H1 (cell line): ENCODE data around the gene CDH16. TPM values are rescaled to one million over a fixed set of nuclear protein-coding genes. Genes with fewer than 3 reads are reported as not detected.

Source experiments
- CTCF ChIA-PET: fragments of 300-600 bp; sonication (Branson Sonifier 250); formaldehyde crosslinking; loops from one replicate; lab custom pipeline; 2021; ENCODE audit not compliant: partially characterized antibody; lab: Charles Lee
- POLR2A ChIA-PET: fragments of 300-600 bp; sonication (Branson Sonifier 250); formaldehyde crosslinking; loops from one replicate; lab custom pipeline; 2021; ENCODE audit warnings: inconsistent platforms; ENCODE audit not compliant: partially characterized antibody; lab: Charles Lee
- DNase-seq, 2 experiments: peaks; one replicate each; pipeline versions ENCODE4 v3.0.0 to v3.0.0-alpha.2; 2010 to 2022; ENCODE audit warnings: low spot score in 2 of 2, low read depth in 1 of 2, mixed read lengths in 1 of 2
- FAIRE-seq: peaks from 2 replicates; lab custom pipeline; 2011; peaks lifted over from hg19 to GRCh38; lab: Jason Lieb, UNC
- H2AFZ ChIP-seq: 2 replicates; pipeline ENCODE4 v1.8.1; 2012; ENCODE audit warnings: low read length, inconsistent platforms
- H2AK5ac ChIP-seq: 2 replicates; pipeline ENCODE4 v1.6.1; 2013; ENCODE audit warnings: low read depth, low read length
- H2BK120ac ChIP-seq: replicated peaks from 2 replicates; pipeline ENCODE3; 2013; ENCODE audit warnings: low read depth, low read length, inconsistent platforms
- H2BK12ac ChIP-seq: 2 replicates; pipeline ENCODE4 v1.6.1; 2013; ENCODE audit warnings: low read depth, low read length
- H2BK15ac ChIP-seq: 2 replicates; pipeline ENCODE4 v1.6.1; 2013; ENCODE audit warnings: low read length
- H2BK20ac ChIP-seq: 2 replicates; pipeline ENCODE4 v1.6.1; 2013; ENCODE audit warnings: low read length
- H2BK5ac ChIP-seq: 2 replicates; pipeline ENCODE4 v1.6.1; 2013; ENCODE audit warnings: low read depth, low read length
- H3K14ac ChIP-seq: 2 replicates; pipeline ENCODE4 v1.6.1; 2013; ENCODE audit warnings: inconsistent platforms; ENCODE audit not compliant: insufficient read length
- H3K18ac ChIP-seq: 2 replicates; pipeline ENCODE4 v1.6.1; 2013; ENCODE audit warnings: low read length; ENCODE audit errors: extremely low read depth
- H3K23ac ChIP-seq: 2 replicates; pipeline ENCODE4 v1.6.1; 2013; ENCODE audit warnings: inconsistent platforms; ENCODE audit not compliant: insufficient read length
- H3K23me2 ChIP-seq: 2 replicates; pipeline ENCODE4 v1.6.1; 2013; ENCODE audit warnings: low read depth, low read length
- H3K27ac ChIP-seq: 2 replicates; pipeline ENCODE4 v1.6.1; 2011; ENCODE audit warnings: low read depth, low read length, inconsistent platforms
- H3K27me3 ChIP-seq, 4 experiments: replicated peaks in 1 of 4; 1 replicate in 1 of 4; 2 replicates in 3 of 4; pipeline versions ENCODE4 v1.6.1 to v1.8.1; 2011 to 2013; ENCODE audit warnings: low read length in 3 of 4, mild to moderate bottlenecking in 3 of 4, inconsistent platforms in 2 of 4, mixed read lengths in 2 of 4, moderate library complexity in 1 of 4; ENCODE audit not compliant: control insufficient read depth in 3 of 4, insufficient read depth in 3 of 4; ENCODE audit errors: extremely low read depth in 1 of 4
- H3K36me3 ChIP-seq, 4 experiments: 2 replicates each; pipeline versions ENCODE4 v1.6.1 to v1.8.1; 2011 to 2013; ENCODE audit warnings: mild to moderate bottlenecking in 4 of 4, low read length in 3 of 4, moderate library complexity in 2 of 4, control low read depth in 1 of 4, inconsistent platforms in 1 of 4; ENCODE audit not compliant: insufficient read depth in 4 of 4, control insufficient read depth in 2 of 4
- H3K4ac ChIP-seq: replicated peaks from 2 replicates; pipeline ENCODE3; 2013; ENCODE audit warnings: low read length, low read depth, mixed read lengths, inconsistent platforms; ENCODE audit not compliant: insufficient read length
- H3K4me1 ChIP-seq, 4 experiments: replicated peaks in 1 of 4; 1 replicate in 1 of 4; 2 replicates in 3 of 4; pipeline versions ENCODE4 v1.6.1 to v1.8.1; 2011 to 2013; ENCODE audit warnings: low read length in 3 of 4, inconsistent platforms in 2 of 4, mixed read lengths in 1 of 4; ENCODE audit not compliant: insufficient read depth in 4 of 4, control insufficient read depth in 3 of 4
- H3K4me2 ChIP-seq, 2 experiments: 2 replicates each; pipeline versions ENCODE4 v1.6.1 to v1.8.1; 2011 to 2013; ENCODE audit warnings: low read depth in 2 of 2, low read length in 2 of 2, control low read depth in 1 of 2, inconsistent platforms in 1 of 2, mild to moderate bottlenecking in 1 of 2; ENCODE audit not compliant: insufficient read depth in 1 of 2
- H3K4me3 ChIP-seq, 4 experiments: fragments of 200-600, 300-600 bp in 1 of 4; sonication (generic), shearing (Covaris generic), sonication (Bioruptor Twin) in 1 of 4; 2 replicates each; pipeline versions ENCODE4 v1.5.1 to v1.8.1; 2011 to 2016; ENCODE audit warnings: low read length in 4 of 4, low read depth in 3 of 4, control low read depth in 2 of 4, inconsistent platforms in 2 of 4, mild to moderate bottlenecking in 2 of 4, mixed read lengths in 1 of 4, moderate library complexity in 1 of 4; ENCODE audit not compliant: insufficient read depth in 2 of 4; ENCODE audit errors: extremely low read depth in 1 of 4
- H3K56ac ChIP-seq: replicated peaks from 2 replicates; pipeline ENCODE3; 2013; ENCODE audit warnings: low read depth, mild to moderate bottlenecking, mixed read lengths, low read length, inconsistent platforms; ENCODE audit not compliant: insufficient read length
- H3K79me1 ChIP-seq: 2 replicates; pipeline ENCODE4 v1.6.1; 2013; ENCODE audit warnings: low read depth, low read length, control low read depth
- H3K79me2 ChIP-seq, 2 experiments: 2 replicates each; pipeline versions ENCODE4 v1.6.1 to v1.8.1; 2012 to 2013; ENCODE audit warnings: low read length in 2 of 2, mild to moderate bottlenecking in 2 of 2, inconsistent platforms in 1 of 2; ENCODE audit not compliant: insufficient read depth in 2 of 2, control insufficient read depth in 1 of 2
- H3K9ac ChIP-seq, 4 experiments: replicated peaks in 1 of 4; 1 replicate in 1 of 4; 2 replicates in 3 of 4; pipeline versions ENCODE4 v1.6.1 to v1.8.1; 2011 to 2013; ENCODE audit warnings: low read depth in 3 of 4, low read length in 3 of 4, control low read depth in 2 of 4, mild to moderate bottlenecking in 2 of 4, moderate library complexity in 2 of 4, inconsistent platforms in 1 of 4; ENCODE audit errors: extremely low read depth in 1 of 4
- H3K9me3 ChIP-seq, 2 experiments: 2 replicates each; pipeline versions ENCODE4 v1.6.1 to v1.8.1; 2012 to 2013; ENCODE audit warnings: mild to moderate bottlenecking in 2 of 2, moderate library complexity in 2 of 2, control low read depth in 1 of 2, inconsistent platforms in 1 of 2, low read depth in 1 of 2, low read length in 1 of 2, mixed read lengths in 1 of 2; ENCODE audit not compliant: insufficient read depth in 2 of 2
- H4K20me1 ChIP-seq, 2 experiments: replicated peaks in 1 of 2; 2 replicates each; pipeline versions ENCODE3 to v1.8.1; 2011 to 2013; ENCODE audit warnings: inconsistent platforms in 2 of 2, low read length in 2 of 2, mild to moderate bottlenecking in 1 of 2; ENCODE audit not compliant: insufficient read depth in 2 of 2, control insufficient read depth in 1 of 2
- H4K5ac ChIP-seq: 2 replicates; pipeline ENCODE4 v1.6.1; 2013; ENCODE audit warnings: low read length, low read depth, mixed read lengths, inconsistent platforms; ENCODE audit not compliant: insufficient read length
- H4K8ac ChIP-seq: 2 replicates; pipeline ENCODE4 v1.8.0; 2013; ENCODE audit warnings: mild to moderate bottlenecking, moderate library complexity, low read length, inconsistent platforms; ENCODE audit not compliant: insufficient read depth; ENCODE audit errors: extremely low read depth
- H4K91ac ChIP-seq: replicated peaks from 2 replicates; pipeline ENCODE3; 2013; ENCODE audit warnings: low read length, mixed read lengths, inconsistent platforms; ENCODE audit not compliant: insufficient read length
- BACH1 ChIP-seq: IDR thresholded peaks from 2 replicates; pipeline ENCODE4 v1.6.1; 2012; ENCODE audit warnings: low read length, improper control_type of control experiment
- BRCA1 ChIP-seq: IDR thresholded peaks from 2 replicates; pipeline ENCODE4 v1.6.1; 2012; ENCODE audit warnings: low read depth, low read length, improper control_type of control experiment
- CHD1 ChIP-seq: IDR thresholded peaks from 2 replicates; pipeline ENCODE4 v1.6.1; 2012; ENCODE audit warnings: low read depth, low read length, improper control_type of control experiment
- POLR2A ChIP-seq, 2 experiments: IDR thresholded peaks; 1 replicate in 1 of 2; 2 replicates in 1 of 2; pipeline ENCODE4 v1.6.1; 2011; ENCODE audit warnings: low read depth in 2 of 2, low read length in 2 of 2, mild to moderate bottlenecking in 2 of 2; ENCODE audit errors: control extremely low read depth in 1 of 2
- RAD21 ChIP-seq, 2 experiments: IDR thresholded peaks in 1 of 2; conservative IDR thresholded peaks in 1 of 2; 2 replicates each; pipeline ENCODE4 v1.6.1; 2011; ENCODE audit warnings: low read depth in 2 of 2, low read length in 2 of 2, improper control_type of control experiment in 1 of 2, inconsistent platforms in 1 of 2, mild to moderate bottlenecking in 1 of 2, moderate library complexity in 1 of 2
- SAP30 ChIP-seq: fragments of 300-600 bp; sonication (generic); IDR thresholded peaks from 2 replicates; pipeline ENCODE4 v1.7.1; 2012; ENCODE audit warnings: low read length, moderate library complexity, mild to moderate bottlenecking, inconsistent platforms; ENCODE audit not compliant: insufficient read depth, insufficient replicate concordance
- WGBS, 2 experiments: shearing (Covaris generic) in 1 of 2; methylation state at CpG; one replicate each; pipeline versions ENCODE4 v1.1.6 to v1.1.7; 2013 to 2015; ENCODE audit warnings: low lambda C conversion rate in 2 of 2, mixed read lengths in 2 of 2, inconsistent platforms in 1 of 2, low coverage in 1 of 2, missing lambda C conversion rate in 1 of 2; ENCODE audit not compliant: insufficient replicate concordance in 2 of 2, insufficient coverage in 1 of 2, insufficient read length in 1 of 2; ENCODE audit errors: extremely low coverage in 1 of 2, missing lambda C conversion rate in 1 of 2; 5-methylcytosine and 5-hydroxymethylcytosine counted together
- polyA plus RNA-seq, 7 experiments: library from polyadenylated mRNA; depleted of rRNA in 3 of 7; stranded (reverse) in 5 of 7; unstranded in 2 of 7; fragments of >200 nt in 5 of 7; fragments of 200-250 nt in 2 of 7; gene quantifications; 1 replicate in 5 of 7; 2 replicates in 1 of 7; 4 replicates in 1 of 7; pipeline versions ENCODE4 v1.2.1 to v1.2.3, GENCODE V29; 2011 to 2013; ENCODE audit warnings: missing spikeins in 2 of 7, mixed read lengths in 2 of 7
- total RNA-seq: library from RNA; stranded (reverse); fragmentation: NEBNext Ultra II Directional; extraction: Animal tissue kit (Norgen Biotek cat#: 25700); gene quantifications from 2 replicates; pipeline ENCODE4 v1.2.1, GENCODE V29; 2021
- TF ChIP-seq, protein P1 (sequence below), 3 experiments: IDR thresholded peaks; 1 replicate in 2 of 3; 2 replicates in 1 of 3; pipeline versions ENCODE4 v1.5.1 to v1.6.1; 2011; ENCODE audit warnings: low read length in 3 of 3, mild to moderate bottlenecking in 3 of 3, inconsistent platforms in 2 of 3, low read depth in 1 of 3, moderate library complexity in 1 of 3; ENCODE audit not compliant: insufficient read depth in 1 of 3; ENCODE audit errors: control extremely low read depth in 1 of 3

The CDH16 gene
- total and polyA plus RNA-seq, 2 of the 8 experiments (the other 6 are each of a cell fraction or from before 2014, with no cell fraction given) = not detected

- H2BK5ac ChIP-seq = peak overlapping the region; percentile 73; the same call in 1 of the 2 replicates
- H3K18ac ChIP-seq = no peak overlapping the region
- no peak overlapping the region; the same call in 1 of the 2 replicates for H2AK5ac ChIP-seq
- TF ChIP-seq POLR2A (IDR thresholded peaks at IDR 0.05; ENCODE audit: control extremely low read depth in 1 of 2, low read depth in 2 of 2, low read length in 2 of 2) (no peak), BRCA1 (no peak), CHD1 (no peak), RAD21 (IDR thresholded peaks at IDR 0.05 in 1 of 2, conservative IDR thresholded peaks at IDR 0.05 in 1 of 2; ENCODE audit: low read depth in 2 of 2, low read length in 2 of 2) (peak; percentile 72 to 75), BACH1 (no peak), SAP30 (no peak)
- TF ChIP-seq, protein P1, sequence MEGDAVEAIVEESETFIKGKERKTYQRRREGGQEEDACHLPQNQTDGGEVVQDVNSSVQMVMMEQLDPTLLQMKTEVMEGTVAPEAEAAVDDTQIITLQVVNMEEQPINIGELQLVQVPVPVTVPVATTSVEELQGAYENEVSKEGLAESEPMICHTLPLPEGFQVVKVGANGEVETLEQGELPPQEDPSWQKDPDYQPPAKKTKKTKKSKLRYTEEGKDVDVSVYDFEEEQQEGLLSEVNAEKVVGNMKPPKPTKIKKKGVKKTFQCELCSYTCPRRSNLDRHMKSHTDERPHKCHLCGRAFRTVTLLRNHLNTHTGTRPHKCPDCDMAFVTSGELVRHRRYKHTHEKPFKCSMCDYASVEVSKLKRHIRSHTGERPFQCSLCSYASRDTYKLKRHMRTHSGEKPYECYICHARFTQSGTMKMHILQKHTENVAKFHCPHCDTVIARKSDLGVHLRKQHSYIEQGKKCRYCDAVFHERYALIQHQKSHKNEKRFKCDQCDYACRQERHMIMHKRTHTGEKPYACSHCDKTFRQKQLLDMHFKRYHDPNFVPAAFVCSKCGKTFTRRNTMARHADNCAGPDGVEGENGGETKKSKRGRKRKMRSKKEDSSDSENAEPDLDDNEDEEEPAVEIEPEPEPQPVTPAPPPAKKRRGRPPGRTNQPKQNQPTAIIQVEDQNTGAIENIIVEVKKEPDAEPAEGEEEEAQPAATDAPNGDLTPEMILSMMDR (IDR thresholded peaks at IDR 0.05; ENCODE audit: control extremely low read depth in 1 of 3, insufficient read depth in 1 of 3, low read depth in 1 of 3, low read length in 3 of 3) = peak; percentile 77 to 82 (median 81)
- no peak overlapping the region for H3K4me3 ChIP-seq
- no peak overlapping the region for H4K91ac ChIP-seq
- peaks cover 6% of the 10 kb centered on the region; the same call in 1 of the 2 replicates for H3K23me2 ChIP-seq
- no peak overlapping the region for H3K4me2 ChIP-seq
- H3K14ac ChIP-seq = no peak overlapping the region
- H3K23ac ChIP-seq = no peak overlapping the region
- H2BK120ac ChIP-seq = no peak overlapping the region
- peak overlapping the region; percentile 18; the same call in 1 of the 2 replicates for H4K8ac ChIP-seq
- no peak overlapping the region for H2BK12ac ChIP-seq
- H2AFZ ChIP-seq = no peak overlapping the region
- 71% methylated on average over 10 of the region's 10 CpGs; no CpG with 5 or more reads in 1 of the 2 experiments for WGBS, 2 experiments
- H3K4ac ChIP-seq = no peak overlapping the region
- H2BK20ac ChIP-seq = no peak overlapping the region
- no peak overlapping the region for H3K9ac ChIP-seq
- H3K79me1 ChIP-seq = no peaks in the 10 kb centered on the region
- FAIRE-seq = no peak
- peaks cover 0 to 3% (median under 1%) of the 10 kb centered on the region in 4 experiments; a peak in 3 of 8 replicates for H3K36me3 ChIP-seq
- H4K5ac ChIP-seq = no peak overlapping the region
- H2BK15ac ChIP-seq = 0 out of 2 replicates have a peak overlapping the region, but pooled peaks have one; percentile 63
- no peak overlapping the region for H3K56ac ChIP-seq
- peaks cover 2% of the 10 kb centered on the region in 2 experiments for H4K20me1 ChIP-seq
- H3K4me1 ChIP-seq = peaks cover 0 to 8% (median 3%) of the 10 kb centered on the region in 4 experiments; a peak in 4 of 7 replicates
- DNase-seq = peak; percentile 34 to 75
- no peaks in the 10 kb centered on the region for H3K9me3 ChIP-seq
- CTCF ChIA-PET = interaction anchor here (0.6 to 27.5 kb wide), 18 partner anchors 9 to 357 kb away, joined by 3 to 1009 read pairs (median 4); partner anchors contain the start of genes CDH16, CES3, NAE1 and PDP2
- no peak overlapping the region for H3K27ac ChIP-seq
- H3K79me2 ChIP-seq = no peaks in the 10 kb centered on the region; a peak in 1 of 4 replicates
- peaks cover 12 to 35% (median 30%) of the 10 kb centered on the region in 4 experiments; a peak in 6 of 7 replicates for H3K27me3 ChIP-seq
- POLR2A ChIA-PET = interaction anchor here (0.7 to 1.4 kb wide), 4 partner anchors 15 to 35 kb away, joined by 3 to 7 read pairs (median 4); no protein-coding TSS in a partner anchor
Measured at GRCh38 chr16:66928702-66929388, 10.2 kb upstream of the CDH16 start.
